DOHH2 (cell line): ENCODE data around the gene SOCS6.

Experiments used
- H3F3A ChIP-seq: fragments of 200-600 bp; sonication (generic), shearing (Covaris generic); 2 replicates; pipeline ENCODE4 v1.6.0; 2016; ENCODE audit warnings: antibody characterized with exemption, mild to moderate bottlenecking; ENCODE audit not compliant: control insufficient read depth, insufficient read depth
- H3K27ac ChIP-seq: fragments of 200-600 bp; sonication (generic); 2 replicates; pipeline ENCODE4 v1.5.1; 2014; ENCODE audit warnings: low read depth, mild to moderate bottlenecking, low read length, moderate library complexity
- H3K27me3 ChIP-seq: fragments of 200-600 bp; sonication (generic); 2 replicates; pipeline ENCODE4 v1.6.1; 2014; ENCODE audit warnings: mild to moderate bottlenecking, low read length, mixed read lengths; ENCODE audit not compliant: control insufficient read depth
- H3K36me3 ChIP-seq: fragments of 200-600 bp; sonication (generic); 2 replicates; pipeline ENCODE4 v1.6.1; 2014; ENCODE audit warnings: mild to moderate bottlenecking, low read length, moderate library complexity, mixed read lengths; ENCODE audit not compliant: control insufficient read depth
- H3K4me1 ChIP-seq: fragments of 200-600 bp; sonication (generic); 2 replicates; pipeline ENCODE4 v1.6.1; 2014; ENCODE audit warnings: mild to moderate bottlenecking, low read length, mixed read lengths; ENCODE audit not compliant: control insufficient read depth
- H3K4me2 ChIP-seq: fragments of 200-600 bp; sonication (generic); 2 replicates; pipeline ENCODE4 v1.6.0; 2014; ENCODE audit warnings: mild to moderate bottlenecking, low read length, moderate library complexity
- H3K4me3 ChIP-seq: fragments of 200-600 bp; sonication (generic); 2 replicates; pipeline ENCODE4 v1.5.1; 2014; ENCODE audit warnings: mild to moderate bottlenecking, low read length, mixed read lengths
- H3K79me2 ChIP-seq: fragments of 200-600 bp; sonication (generic); 2 replicates; pipeline ENCODE4 v1.6.1; 2014; ENCODE audit warnings: mild to moderate bottlenecking, low read length, mixed read lengths; ENCODE audit not compliant: control insufficient read depth
- H3K9me2 ChIP-seq: fragments of 200-600 bp; sonication (generic); replicated peaks from 2 replicates; pipeline ENCODE4 v1.6.1; 2014; ENCODE audit warnings: mild to moderate bottlenecking, low read length, mixed read lengths; ENCODE audit not compliant: control insufficient read depth
- H3K9me3 ChIP-seq: fragments of 200-600 bp; sonication (generic); 2 replicates; pipeline ENCODE4 v1.6.1; 2014; ENCODE audit warnings: antibody characterized with exemption, low read length, mixed read lengths; ENCODE audit not compliant: control insufficient read depth, insufficient read depth
- H4K20me1 ChIP-seq: fragments of 200-600 bp; sonication (generic); 2 replicates; pipeline ENCODE4 v1.6.0; 2014; ENCODE audit warnings: low read depth, mild to moderate bottlenecking, antibody characterized with exemption, low read length, moderate library complexity; ENCODE audit not compliant: control insufficient read depth, insufficient read depth
- EZH2phosphoT487 ChIP-seq: fragments of 200-600 bp; sonication (generic); IDR thresholded peaks from 2 replicates; pipeline ENCODE4 v1.6.1; 2017; ENCODE audit warnings: borderline replicate concordance, mild to moderate bottlenecking, antibody characterized with exemption, low read length, moderate library complexity, mixed read lengths
- TF ChIP-seq, protein P1 (sequence below): fragments of 200-600 bp; sonication (generic); IDR thresholded peaks from one replicate; pipeline ENCODE4 v1.5.1; 2014; ENCODE audit warnings: antibody characterized with exemption, mild to moderate bottlenecking, low read depth, low read length; ENCODE audit not compliant: poor library complexity, severe bottlenecking

Gene SOCS6

DNA sequence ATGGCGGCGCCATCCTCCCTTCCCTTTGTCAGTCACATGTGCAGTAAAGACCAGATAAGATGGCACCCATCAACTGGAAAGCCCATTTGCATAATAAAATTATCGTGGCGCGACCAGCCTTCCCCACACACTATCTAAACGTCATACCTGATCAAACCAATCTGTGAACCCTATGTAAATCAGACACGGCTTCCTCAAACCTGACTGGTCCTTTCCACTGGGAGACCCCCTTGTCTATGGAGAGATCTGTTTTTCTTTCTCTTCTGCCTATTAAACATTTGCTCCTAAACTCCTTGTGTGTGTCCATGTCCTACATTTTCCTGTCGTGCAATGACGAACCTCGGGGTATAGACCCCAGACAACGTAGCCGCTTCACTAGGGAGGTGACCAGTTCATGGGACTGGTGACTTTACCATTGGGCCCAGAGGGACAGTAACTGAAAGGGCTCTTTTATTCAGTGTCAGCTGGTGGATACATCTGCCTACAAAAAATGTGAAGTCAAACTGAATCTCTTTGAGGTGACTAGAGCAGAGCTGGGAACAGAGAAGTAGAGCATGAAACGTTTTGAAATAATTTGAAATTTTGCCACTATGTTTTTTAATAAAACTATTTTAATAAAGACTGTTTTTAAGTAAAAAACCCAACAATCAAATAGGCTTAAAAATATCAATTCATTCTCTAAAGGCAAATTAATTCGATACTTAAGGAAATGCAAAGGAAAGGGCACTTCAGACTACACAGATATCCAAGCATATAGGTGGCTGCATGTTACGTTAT lies 87.5 kb downstream of the SOCS6 start:
- Histone ChIP-seq H4K20me1 (no peaks in the 10 kb centered on the region), H3K27ac (no peak overlapping the region), H3K9me3 (no peaks in the 10 kb centered on the region), H3F3A (no peaks in the 10 kb centered on the region), H3K4me2 (no peak overlapping the region), H3K9me2 (no peaks in the 10 kb centered on the region), H3K4me1 (no peaks in the 10 kb centered on the region), H3K79me2 (no peaks in the 10 kb centered on the region), H3K36me3 (no peaks in the 10 kb centered on the region), H3K4me3 (no peak overlapping the region), H3K27me3 (no peaks in the 10 kb centered on the region)
- no peak for TF ChIP-seq EZH2phosphoT487
- TF ChIP-seq, protein P1, sequence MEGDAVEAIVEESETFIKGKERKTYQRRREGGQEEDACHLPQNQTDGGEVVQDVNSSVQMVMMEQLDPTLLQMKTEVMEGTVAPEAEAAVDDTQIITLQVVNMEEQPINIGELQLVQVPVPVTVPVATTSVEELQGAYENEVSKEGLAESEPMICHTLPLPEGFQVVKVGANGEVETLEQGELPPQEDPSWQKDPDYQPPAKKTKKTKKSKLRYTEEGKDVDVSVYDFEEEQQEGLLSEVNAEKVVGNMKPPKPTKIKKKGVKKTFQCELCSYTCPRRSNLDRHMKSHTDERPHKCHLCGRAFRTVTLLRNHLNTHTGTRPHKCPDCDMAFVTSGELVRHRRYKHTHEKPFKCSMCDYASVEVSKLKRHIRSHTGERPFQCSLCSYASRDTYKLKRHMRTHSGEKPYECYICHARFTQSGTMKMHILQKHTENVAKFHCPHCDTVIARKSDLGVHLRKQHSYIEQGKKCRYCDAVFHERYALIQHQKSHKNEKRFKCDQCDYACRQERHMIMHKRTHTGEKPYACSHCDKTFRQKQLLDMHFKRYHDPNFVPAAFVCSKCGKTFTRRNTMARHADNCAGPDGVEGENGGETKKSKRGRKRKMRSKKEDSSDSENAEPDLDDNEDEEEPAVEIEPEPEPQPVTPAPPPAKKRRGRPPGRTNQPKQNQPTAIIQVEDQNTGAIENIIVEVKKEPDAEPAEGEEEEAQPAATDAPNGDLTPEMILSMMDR = no peak

GRCh38 chr18:70376914-70377258 lies 88.0 kb downstream of the SOCS6 start:
- TF ChIP-seq, protein P1 = no peak
- no peak for TF ChIP-seq EZH2phosphoT487
- H3K4me3 ChIP-seq = no peak overlapping the region
- H3F3A ChIP-seq = no peaks in the 10 kb centered on the region
- no peaks in the 10 kb centered on the region for H4K20me1 ChIP-seq
- H3K36me3 ChIP-seq = no peaks in the 10 kb centered on the region
- no peaks in the 10 kb centered on the region for H3K4me1 ChIP-seq
- no peak overlapping the region for H3K4me2 ChIP-seq
- H3K79me2 ChIP-seq = no peaks in the 10 kb centered on the region
- H3K27me3 ChIP-seq = no peaks in the 10 kb centered on the region
- no peak overlapping the region for H3K27ac ChIP-seq
- H3K9me2 ChIP-seq = no peaks in the 10 kb centered on the region
- H3K9me3 ChIP-seq = no peaks in the 10 kb centered on the region

DNA sequence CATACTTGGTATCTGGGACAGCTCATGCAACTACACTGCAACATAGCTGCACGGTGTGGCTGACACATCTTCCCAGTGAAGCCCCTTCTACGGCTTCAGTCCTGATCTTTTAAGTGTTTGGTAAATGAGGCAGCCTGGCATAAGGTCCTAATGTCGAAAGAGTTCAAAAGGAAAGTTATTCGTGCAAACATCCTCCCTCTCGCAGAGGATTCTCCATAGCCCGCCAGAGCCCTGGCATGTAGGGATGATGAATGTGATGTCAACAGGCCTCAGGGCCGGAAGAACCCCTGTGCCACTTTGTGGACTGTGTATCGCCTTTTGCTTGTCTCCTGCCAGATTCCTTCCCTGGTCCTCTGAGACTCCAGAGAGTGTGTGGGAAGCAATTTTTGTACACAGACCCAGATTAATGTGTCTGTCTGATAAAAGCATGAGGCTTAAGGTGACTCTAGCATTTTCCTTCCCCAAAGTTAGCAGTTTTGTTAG lies 88.5 kb downstream of the SOCS6 start:
- Histone ChIP-seq H3K27me3 (no peaks in the 10 kb centered on the region), H4K20me1 (no peaks in the 10 kb centered on the region), H3K4me1 (no peaks in the 10 kb centered on the region), H3K27ac (no peak overlapping the region), H3K79me2 (no peaks in the 10 kb centered on the region), H3F3A (no peaks in the 10 kb centered on the region), H3K9me2 (no peaks in the 10 kb centered on the region), H3K4me3 (no peak overlapping the region), H3K36me3 (no peaks in the 10 kb centered on the region), H3K4me2 (no peak overlapping the region), H3K9me3 (no peaks in the 10 kb centered on the region)
- TF ChIP-seq, protein P1 = no peak
- TF ChIP-seq EZH2phosphoT487 = no peak
